LoVo (cell line): ENCODE measurements around the gene FALEC.
"Not testable (repeated sequence)": the region's sequence is repeated elsewhere in the genome, so short reads cannot be mapped to it uniquely, and the experiment has no call there.

ENCODE experiments used
- DNase-seq: peaks from one replicate; pipeline ENCODE4 v3.0.0-alpha.2; 2016; ENCODE audit warnings: low spot score

Gene FALEC

DNA sequence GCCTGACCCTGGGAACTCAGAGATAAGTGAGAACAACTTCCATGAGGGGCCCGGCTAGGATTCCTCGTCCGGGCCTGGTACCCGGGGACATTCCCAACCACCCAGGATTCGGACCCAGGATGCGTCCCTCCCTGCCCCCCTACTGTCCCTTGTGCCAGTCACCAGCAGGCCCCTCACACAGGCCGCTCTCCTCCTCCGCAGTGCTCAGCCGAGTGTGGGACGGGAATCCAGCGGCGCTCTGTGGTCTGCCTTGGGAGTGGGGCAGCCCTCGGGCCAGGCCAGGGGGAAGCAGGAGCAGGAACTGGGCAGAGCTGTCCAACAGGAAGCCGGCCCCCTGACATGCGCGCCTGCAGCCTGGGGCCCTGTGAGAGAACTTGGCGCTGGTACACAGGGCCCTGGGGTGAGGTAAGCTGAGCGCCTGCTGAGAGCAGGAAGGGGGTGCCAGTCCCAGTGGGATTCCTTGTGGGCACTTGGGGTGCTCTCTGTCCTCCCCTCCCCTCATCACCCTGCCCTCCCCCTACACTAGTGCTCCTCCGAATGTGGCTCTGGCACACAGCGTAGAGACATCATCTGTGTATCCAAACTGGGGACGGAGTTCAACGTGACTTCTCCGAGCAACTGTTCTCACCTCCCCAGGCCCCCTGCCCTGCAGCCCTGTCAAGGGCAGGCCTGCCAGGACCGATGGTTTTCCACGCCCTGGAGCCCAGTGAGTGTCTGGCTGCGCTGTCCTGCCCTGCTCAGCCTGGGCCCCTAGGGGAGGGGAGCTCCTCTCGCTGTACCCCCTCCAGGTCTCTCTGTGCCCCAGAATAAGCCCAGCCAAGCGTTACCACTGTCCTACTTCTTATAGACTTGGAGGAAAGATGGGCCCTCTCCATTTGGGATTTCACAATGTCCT is 43.5 kb downstream of the FALEC start:
- no peak for DNase-seq

DNA sequence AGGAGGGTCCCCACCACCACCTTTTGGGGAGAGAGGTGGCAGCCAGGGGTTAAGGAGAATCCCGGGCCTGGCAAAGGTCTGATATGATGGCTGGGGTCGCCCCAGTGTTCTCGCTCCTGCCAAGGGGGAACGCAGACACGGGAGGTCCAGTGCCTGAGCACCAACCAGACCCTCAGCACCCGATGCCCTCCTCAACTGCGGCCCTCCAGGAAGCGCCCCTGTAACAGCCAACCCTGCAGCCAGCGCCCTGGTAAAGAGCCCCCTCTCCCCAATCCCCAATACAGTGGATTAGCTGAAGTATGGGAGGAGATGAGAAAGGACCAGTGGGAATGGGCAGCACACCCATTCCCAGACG is 44.1 kb downstream of the FALEC start:
- no peak for DNase-seq

DNA sequence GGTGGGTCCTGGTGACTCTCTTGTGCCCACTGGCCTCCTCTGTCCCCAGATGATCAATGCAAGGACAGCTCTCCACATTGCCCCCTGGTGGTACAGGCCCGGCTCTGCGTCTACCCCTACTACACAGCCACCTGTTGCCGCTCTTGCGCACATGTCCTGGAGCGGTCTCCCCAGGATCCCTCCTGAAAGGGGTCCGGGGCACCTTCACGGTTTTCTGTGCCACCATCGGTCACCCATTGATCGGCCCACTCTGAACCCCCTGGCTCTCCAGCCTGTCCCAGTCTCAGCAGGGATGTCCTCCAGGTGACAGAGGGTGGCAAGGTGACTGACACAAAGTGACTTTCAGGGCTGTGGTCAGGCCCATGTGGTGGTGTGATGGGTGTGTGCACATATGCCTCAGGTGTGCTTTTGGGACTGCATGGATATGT is 44.5 kb downstream of the FALEC start:
- DNase-seq = peak; percentile 63

DNA sequence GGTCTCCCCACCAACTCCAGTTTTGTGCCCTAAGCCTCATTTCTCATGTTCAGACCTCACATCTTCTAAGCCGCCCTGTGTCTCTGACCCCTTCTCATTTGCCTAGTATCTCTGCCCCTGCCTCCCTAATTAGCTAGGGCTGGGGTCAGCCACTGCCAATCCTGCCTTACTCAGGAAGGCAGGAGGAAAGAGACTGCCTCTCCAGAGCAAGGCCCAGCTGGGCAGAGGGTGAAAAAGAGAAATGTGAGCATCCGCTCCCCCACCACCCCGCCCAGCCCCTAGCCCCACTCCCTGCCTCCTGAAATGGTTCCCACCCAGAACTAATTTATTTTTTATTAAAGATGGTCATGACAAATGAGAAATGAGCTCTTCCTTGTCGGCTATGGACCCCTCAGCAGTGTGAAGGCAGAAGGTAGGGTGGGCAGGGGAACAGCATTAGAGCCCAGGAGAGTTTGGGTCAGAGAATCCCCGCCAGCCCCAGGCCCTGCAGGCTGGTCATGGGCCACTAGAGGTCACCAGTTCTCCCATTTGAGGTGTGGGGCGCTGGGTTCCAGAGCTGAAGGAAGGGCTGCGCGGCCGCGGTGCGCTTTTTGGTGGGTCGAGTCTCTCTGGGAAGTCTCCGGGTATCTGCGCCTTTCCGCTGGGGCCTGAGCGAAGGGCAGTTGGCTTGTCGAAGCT is 45.2 kb downstream of the FALEC start:
- peak; percentile 89 for DNase-seq

DNA sequence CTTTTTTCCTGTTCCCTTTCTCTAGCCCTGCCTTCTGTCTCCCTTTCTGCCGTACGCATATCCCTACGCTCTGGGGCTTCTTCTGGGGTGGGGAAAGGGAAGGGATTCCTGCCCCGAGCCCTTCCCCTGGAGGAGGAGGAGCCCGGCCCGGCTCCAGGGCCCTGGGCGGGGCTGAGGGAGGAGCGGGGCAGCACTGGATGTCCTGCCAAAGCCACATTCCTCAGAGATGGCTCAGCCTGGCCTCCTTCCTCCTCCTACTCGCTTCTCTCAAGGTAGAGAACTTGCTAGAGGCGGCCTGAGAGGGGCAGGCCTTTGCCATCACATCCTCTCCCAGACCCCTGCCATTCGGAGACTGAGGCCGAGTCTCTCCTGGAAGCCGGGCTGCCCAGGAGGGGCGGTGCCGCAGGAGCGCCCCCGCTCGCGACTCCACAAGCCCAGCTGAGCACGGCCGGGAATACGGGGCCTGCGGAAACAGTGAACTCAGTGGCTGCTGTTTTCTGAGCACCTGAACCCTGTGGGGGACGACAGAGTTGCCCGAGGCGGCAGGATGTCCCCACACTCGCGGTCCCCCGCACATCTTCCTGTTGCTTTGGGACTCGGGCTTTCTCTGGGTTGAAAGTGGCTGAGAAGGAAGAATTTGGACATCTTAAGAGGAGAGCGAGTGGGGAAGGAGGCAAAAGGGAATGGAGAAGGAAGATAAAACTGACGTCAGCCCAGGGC is 45.9 kb downstream of the FALEC start:
- peak; percentile 97 for DNase-seq

DNA sequence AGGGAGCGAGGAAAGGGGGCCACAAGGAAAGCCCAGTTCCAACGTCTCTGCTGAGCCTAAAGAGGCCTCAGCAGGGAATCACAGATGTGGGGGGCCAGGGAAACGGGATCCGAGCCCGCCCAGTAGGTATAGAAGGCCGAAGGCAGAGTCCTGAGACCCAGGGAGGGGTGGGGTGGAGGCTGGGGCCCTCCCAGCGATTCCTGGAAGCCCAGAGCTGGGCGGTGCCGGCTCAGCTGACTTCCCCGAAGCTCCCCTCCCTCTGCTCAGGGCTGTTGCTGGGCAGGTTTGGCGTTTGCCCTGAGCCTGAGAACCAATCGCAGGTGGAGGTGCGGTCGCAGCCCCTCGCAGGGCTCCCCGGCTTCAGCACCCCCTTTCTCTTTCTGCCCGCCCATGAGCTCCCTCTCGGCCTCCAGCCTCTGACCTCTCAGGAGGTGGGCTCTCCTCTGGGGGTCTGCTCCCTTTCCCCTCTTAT is 46.5 kb downstream of the FALEC start:
- peak; percentile 93 for DNase-seq

DNA sequence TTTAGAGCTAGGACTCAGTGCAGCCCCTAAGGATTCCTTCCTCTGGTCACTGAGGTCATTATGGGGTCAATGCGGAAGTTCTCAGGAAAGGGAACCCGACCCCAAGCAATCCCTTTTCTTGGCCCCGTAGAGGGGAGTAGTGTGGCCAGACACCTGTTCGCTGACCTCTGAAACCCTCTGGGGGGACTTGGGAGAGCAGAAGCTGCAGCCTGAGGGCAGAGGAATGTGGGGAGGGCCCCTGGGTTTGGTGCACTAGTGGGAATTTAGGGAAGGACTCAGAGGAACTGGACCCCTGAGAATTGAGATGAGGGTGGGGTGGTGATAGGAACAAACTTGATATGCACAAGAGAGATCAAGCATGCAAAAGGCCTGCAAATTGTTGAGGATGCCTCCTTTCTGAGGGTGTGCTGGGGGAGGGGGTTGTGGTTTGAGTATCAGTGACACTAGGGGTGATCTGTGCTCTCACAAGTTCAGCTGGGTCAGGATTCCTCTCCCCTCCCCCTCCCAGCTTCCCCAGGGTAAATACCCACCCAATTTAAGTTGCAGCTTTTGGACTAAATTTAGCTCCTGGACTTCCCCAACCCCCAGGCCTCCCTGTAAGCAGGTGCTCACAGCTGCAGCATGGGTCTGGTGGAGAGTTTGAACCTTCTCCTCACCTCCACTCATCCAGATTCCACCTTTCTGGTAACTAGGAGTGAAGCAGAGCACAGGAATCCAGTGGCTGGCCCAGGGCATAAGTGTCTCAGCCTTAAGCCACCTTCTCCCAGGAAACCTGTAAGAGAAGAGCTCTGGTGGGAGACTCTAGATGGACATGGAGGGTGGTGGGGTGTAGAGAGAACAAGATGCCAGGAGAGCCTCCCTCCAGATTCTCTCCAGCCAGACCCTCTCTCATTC is 47.1 kb downstream of the FALEC start:
- no peak for DNase-seq

DNA sequence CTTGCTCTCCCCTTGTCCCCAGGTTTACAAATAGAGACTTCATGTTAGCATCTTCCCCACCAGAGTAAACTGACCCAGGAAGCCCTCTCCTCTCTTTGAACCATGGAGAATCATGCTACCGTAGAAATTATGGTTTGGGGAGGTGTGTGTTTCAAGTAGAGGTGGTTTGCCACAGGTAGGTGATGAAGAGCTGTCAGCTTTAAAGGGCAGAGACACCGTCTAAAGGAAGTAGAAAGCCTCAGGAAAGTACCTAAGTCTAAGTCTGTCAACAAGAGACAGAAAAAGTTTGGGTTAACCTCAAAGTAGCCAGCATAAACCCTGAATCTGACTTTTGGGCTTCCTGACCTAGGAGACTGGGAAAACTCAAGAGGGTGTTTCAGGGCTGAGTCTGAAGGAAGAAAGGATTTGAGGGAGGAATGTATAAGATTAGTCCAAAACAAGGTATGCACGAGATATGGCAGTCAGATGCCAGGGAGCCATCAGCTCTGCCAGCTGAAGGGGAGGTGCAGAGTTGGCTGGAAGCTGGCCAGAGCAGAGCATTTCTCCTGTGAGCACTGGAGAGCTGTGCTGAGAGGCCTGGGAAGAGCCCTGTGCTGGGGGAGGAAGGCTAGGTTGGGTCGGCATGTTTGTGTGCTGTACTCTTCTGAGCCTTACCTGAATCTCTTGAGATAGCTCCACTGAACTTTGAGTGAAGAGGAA is 47.9 kb downstream of the FALEC start:
- no peak for DNase-seq

DNA sequence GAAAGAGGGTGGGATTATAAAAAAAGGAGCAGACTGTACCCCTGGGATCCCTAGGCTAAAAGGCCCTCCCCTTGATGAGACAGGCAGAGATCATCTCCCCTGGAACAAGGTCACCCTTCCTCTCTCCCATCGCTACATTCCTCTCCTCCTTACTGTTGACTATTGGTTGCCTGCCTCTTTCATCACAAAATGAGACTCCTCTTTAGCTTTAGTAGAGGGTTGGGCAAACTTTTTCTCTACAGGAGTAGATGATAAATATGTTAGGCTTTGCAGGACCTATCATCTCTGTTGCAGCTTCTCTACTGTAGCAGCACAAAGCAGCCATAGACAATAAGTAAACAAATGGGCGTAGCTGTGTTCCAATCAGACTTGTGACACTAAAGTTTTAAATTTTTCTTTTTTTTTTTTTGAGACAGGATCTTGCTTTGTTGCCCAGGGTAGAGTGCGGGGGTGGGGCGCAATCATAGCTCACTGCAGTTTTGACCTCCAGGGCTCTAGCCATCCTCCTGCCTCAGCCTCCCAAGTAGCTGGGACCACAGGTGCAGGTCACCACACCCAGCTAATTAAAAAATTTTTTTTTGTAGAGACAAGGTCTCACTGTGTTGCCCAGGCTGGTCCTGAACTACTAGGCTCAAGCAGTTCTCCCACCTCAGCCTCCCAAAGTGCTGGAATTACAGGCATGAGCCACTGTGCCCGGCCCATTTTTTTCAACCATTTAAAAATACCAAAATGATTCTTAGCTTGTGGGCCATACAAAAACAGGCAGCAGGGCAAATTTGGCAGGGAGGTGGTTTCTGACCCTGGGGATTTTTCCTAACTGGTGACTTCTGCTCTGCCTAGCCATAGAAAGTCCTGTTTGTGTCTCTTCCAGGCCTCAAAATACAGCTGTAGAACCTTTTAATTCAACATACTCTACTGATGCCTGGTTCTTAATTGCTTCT is 48.8 kb downstream of the FALEC start:
- no peak for DNase-seq

DNA sequence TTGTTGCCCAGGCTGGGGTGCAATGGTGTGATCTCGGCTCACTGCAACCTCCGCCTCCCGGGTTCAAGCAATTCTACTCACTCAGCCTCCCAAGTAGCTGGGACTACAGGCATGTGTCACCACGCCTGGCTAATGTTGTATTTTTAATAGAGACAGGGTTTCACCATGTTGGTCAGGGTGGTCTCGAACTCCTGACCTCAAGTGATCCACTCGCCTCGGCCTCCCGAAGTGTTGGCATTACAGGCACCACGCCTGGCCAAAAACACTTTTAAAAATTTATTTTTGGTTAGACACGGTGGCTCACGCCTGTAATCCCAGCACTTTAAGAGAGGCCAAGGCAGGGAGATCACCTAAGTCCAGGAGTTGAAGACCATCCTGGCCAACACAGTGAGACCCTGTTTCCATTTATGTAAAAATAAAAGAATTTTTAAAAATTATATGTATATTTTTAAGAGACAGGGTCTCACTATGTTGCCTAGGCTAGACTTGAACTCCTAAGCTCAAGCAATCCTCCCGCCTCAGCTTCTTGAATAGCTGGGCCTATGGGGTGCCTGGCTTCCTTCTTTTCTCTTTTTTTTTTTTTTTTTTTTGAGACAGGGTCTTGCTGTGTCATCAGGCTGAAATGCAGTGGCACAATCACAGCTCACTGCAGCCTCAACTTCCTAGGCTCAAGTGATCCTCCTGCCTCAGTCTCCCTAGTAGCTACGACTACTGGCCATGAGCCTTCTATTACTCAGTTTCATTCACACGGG is 49.9 kb downstream of the FALEC start:
- DNase-seq = not testable (repeated sequence)

DNA sequence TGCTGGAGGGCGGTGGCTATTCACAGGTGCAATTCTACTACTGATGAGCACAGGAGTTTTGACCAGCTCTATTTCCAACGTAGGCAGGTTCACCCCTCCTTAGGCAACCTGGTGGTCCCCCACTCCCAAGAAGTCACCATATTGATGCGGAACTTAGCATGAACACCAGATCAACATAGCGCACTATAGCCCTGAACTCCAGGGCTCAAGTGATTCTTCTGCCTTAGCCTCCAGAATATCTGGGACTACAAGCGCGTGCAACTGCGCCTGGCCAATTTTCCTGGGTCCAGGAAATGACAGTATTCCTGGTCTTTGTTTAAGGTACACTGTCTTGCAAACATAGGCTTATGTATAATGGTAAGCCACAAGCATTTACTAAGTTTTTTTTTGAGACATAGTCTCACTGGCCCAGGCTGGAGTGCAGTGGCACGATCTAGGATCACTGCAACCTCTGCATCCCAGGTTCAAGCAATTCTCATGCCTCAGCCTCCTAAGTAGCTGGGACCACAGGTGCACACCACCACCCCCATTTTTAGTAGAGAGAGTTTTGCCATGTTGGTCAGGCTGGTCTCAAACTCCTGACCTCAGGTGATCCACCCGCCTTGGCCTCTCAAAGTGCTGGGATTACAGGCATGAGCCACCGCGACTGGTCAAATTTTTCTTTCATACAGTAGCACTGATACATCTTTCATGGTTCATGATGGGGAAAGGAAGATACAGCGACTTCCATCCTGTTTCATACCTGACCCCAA is 51.2 kb downstream of the FALEC start:
- DNase-seq = no peak

DNA sequence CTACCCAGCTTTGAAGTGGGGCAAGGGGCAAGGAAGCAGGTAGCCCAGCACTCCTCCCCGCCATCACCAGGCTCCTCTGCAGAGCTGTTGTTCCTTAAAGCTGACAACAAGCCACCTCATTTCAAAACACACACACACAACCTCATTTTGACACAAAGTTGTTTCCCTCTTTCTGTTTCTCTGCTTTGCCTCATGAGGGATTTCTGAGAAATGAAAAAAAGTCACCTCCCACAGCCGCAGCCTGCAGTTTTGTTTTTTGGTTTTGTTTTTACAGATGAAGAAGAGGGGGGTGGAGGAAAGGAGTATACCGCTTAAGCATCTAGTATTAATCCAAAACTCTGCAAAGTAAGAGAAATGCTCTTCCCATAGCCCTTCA is 51.8 kb downstream of the FALEC start:
- no peak for DNase-seq

DNA sequence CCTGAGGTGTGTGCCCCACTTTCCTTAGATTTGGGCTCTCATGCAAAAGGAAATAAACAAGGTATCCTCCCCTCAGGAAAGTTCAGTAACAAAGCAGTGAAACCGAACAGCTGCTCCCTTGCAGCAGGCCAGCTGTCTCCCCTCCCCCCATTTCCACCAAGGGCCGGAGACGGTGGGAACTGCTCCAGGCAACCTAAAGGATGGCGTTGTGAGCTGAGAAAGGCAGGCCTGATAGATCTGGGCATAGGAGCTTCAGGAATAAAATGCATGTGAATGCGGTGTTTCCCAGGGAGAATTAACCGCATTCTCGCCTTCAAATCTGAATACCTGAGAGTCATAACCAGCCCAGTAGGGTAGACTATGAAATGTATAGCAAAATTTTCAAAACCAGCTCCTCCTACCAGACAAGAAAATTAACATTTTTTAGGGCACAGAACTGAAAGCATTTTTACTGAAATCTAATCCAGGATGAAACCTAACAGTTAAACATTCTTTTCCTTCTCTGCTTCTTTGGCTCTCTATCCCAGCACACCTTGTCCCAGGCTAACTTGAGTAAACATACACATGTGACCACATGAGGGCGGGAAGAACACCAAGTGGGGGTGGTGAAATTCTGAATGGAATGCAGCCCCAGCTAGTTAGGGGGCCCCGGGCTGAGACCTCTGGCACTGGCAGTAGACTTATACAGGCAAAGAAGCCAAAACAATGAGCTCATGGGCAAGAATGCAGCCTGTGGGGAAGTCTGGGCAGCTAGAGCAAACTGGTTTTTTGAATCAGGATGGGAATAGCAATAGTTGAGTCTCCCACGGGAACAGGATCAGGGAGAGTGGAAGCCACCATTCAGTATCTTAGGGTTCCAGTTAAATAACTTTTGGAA is 52.4 kb downstream of the FALEC start:
- peak; percentile 40 for DNase-seq

DNA sequence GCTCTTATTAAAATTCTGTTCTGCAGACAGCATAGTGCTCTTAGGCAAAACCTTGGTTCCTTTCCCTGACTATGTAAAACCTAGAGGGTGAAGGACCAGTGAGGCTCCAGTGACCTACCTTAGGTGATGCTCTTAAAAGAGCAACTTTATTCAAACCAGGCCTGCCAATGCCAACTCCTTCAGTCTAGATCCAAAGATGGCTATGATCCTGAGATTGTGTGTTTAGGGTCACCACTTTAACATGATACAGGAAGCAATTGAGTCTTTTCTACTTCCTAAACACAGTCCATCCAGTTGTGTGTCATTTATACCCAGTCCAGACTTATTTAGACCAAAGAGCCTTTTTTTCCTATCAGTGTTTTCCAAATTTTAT is 53.0 kb downstream of the FALEC start:
- no peak for DNase-seq

DNA sequence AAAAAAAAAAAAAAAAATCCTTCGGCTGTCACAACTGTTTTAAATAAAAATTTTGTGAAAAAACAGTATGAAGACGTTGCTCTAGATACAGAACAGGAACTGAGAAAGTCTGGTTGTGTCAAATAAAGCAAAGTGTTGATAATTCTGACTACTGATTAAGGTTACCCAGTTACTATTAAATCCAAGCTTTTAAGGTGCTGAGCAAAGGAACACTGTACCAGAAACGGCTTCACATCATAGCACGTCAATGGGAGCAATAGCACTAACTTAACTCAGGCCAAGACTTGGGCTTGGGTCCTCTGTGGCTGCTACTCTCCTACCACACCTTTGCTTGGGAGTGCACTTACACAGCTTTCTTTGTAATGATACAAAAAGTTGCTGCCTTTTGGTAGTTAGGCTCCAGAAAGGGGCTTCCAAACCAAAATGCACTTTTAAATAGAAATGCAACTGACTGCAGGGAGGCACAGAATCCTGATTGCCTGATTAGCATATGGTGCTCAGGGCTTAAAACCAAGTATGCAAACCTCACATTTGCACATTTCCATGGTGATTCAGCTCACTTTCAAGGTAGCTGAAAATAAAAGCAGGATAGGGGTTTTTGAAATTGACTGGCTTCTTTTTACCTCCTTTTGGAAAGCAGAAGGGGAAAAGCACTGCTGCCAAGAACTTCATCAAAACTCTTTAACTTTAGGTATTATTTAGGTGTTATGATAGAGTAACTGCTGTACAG is 57.5 kb downstream of the FALEC start:
- DNase-seq = no peak

DNA sequence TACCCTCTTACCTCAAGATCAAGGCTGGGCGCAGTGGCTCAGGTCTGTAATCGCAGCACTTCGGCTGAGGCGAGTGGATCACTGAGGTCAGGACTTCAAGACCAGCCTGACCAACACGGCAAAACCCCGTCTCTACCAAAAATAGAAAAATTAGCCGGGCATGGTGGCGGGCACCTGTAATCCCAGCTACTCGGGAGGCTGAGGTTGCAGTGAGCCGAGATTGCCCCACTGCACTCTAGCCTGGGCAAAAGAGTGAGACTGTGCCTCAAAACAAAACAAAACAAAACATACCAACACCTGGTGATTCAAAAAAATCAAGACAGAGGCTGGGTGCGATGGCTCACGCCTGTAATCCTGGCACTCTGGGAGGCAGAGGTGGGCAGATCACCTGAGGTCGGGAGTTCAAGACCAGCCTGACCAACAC is 58.1 kb downstream of the FALEC start:
- DNase-seq = not testable (repeated sequence)
